ENCODE results near the gene RIOK2.

GRCh38 chr5:97118261-97119006, 64.6 kb downstream of the RIOK2 start:
- TF ChIP-seq CTCF (IDR thresholded peaks at IDR 0.05 in 2 of 3, conservative IDR thresholded peaks at IDR 0.05 in 1 of 3; ENCODE audit: control insufficient read depth in 2 of 3, extremely low read depth in 1 of 3, insufficient read depth in 1 of 3, low read depth in 3 of 3, low read length in 3 of 3) (no peak), ETV6 (conservative IDR thresholded peaks at IDR 0.05 in 1 of 2, IDR thresholded peaks at IDR 0.05 in 1 of 2; ENCODE audit: borderline replicate concordance in 1 of 2, low read depth in 1 of 2) (no peak), ZBTB40 (IDR thresholded peaks at IDR 0.05; ENCODE audit: borderline replicate concordance) (no peak)

Measured in GM12878 (cell line).